SU-DHL-6 (cell line): Measurements from ENCODE around the gene HIVEP2.

ENCODE experiments used
- CTCF ChIP-seq: fragments of 200-600 bp; sonication (generic); IDR thresholded peaks from one replicate; pipeline ENCODE4 v1.5.1; 2017; ENCODE audit warnings: antibody characterized with exemption, mild to moderate bottlenecking, low read length, moderate library complexity; ENCODE audit not compliant: insufficient read depth, poor library complexity, severe bottlenecking
- EZH2phosphoT487 ChIP-seq: fragments of 200-600 bp; sonication (generic), shearing (Covaris generic); conservative IDR thresholded peaks from 2 replicates; pipeline ENCODE4 v1.6.1; 2018; ENCODE audit warnings: mild to moderate bottlenecking, antibody characterized with exemption, low read length, moderate library complexity, mixed read lengths

GRCh38 chr6:142853244-142854180 is 91.5 kb downstream of the HIVEP2 start:
- TF ChIP-seq CTCF (no peak), EZH2phosphoT487 (no peak)
